ENCODE measurements around the gene RC3H2.
"Not testable (repeated sequence)": the region's sequence is repeated elsewhere in the genome, so short reads cannot be mapped to it uniquely, and the experiment has no call there.

The RC3H2 gene

DNA sequence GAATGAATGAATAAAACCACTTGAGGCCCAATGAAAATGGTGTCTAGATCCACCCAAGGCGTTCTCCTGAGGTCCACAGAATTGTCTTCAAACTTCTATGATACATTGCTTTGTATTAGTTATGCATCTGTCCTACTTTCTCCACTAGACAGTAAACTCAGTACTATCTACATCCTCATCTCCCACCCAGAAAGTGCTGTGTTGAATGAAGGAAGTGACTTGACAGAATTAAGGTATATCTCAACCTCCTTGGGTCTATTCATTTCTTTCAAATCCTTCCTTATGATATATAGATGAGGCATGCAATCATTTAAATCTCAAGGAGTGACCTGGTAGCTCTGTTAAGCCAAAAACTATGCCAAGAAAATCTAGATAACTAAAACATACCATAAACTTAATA, 61.0 kb downstream of the RC3H2 start:
- no peak for DNase-seq

DNA sequence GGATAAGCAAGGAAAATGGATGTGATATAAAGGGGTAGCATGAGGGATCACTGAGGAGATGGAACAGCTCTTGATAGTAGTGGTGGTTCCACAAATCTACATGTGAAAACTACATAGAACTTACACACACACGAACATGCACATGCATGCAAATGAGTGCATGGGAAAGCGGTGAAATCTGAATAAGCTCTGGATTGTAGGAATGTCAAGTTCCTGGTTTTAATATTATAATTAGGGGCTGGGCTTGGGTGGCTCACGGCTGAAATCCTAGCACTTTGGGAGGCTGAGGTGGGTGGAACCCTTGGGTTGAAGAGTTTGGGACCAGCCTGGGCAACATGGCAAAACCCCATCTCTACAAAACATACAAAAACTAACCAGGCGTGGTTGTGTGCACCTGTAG, 63.7 kb downstream of the RC3H2 start:
- no peak for DNase-seq

GRCh38 chr9:122838441-122838840, 66.7 kb downstream of the RC3H2 start:
- not testable (repeated sequence) for DNase-seq

DNA sequence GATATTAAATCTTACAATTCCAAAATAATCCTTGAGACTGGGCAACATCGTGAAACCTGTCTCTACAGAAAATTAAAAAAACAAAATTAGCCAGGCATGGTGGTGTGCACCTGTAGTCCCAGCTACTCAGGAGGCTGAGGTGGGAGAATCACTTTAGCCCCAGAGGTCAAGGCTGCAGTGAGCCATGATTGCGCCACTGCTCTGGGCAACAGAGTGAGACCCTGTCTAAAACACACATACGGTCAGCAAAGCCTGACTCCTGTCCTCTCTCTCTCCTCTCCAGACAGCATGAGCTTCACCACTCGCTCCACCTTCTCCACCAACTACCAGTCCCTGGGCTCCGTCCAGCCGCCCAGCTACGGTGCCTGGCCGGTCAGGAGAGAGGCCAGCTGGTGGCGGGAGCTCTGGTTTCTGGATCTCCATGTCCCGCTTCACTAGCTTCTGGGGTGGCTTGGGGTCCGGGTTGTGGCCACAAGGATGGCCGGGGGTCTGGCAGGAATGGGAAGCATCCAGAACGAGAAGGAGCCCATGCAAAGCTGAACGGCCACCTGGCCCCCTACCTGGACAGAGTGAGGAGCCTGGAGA, 67.8 kb downstream of the RC3H2 start:
- DNase-seq: no peak

- DNase-seq: no peak
Observed at GRCh38 chr9:122835313-122835731, 69.8 kb downstream of the RC3H2 start.

GRCh38 chr9:122832194-122832593, 73.0 kb downstream of the RC3H2 start:
- DNase-seq: no peak

DNA sequence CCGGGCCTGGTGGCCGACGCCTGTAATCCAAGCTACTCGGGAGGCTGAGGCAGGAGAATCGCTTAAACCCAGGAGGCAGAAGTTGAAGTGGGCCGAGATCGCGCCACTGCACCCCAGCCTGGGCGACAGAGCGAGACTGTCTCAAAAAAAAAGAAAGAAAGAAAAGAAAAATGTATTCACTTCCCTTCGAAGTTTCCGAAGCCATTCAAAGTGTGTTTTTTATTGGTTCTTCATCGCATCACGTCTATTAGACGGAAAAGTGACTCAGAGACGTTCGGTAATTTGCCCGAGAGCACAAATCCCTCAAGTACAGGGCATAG, 76.2 kb downstream of the RC3H2 start:
- not testable (repeated sequence) for DNase-seq

- no peak for DNase-seq
Observed at GRCh38 chr9:122827761-122828093, 77.4 kb downstream of the RC3H2 start.

DNA sequence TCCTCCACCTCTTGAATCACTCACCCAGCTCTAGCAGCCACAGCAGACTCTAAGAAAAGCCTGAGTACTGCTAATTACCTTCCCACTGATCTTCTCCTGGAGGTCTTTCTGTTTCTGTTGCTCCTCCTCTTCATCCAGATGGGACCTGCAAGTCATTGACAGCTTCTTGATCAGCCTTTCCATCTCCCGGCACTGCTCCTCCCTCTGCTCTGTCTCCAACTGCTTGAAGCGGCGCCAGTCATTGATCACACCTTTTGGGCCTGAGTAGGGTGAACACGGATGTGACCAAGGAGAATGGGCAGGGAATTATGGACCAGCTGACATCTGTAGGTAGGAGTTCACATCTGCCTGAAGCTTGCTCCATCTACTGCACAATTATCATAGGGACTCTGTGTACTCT, 82.2 kb downstream of the RC3H2 start:
- no peak for DNase-seq

GRCh38 chr9:122822056-122822455, 83.1 kb downstream of the RC3H2 start:
- DNase-seq: no peak

DNA sequence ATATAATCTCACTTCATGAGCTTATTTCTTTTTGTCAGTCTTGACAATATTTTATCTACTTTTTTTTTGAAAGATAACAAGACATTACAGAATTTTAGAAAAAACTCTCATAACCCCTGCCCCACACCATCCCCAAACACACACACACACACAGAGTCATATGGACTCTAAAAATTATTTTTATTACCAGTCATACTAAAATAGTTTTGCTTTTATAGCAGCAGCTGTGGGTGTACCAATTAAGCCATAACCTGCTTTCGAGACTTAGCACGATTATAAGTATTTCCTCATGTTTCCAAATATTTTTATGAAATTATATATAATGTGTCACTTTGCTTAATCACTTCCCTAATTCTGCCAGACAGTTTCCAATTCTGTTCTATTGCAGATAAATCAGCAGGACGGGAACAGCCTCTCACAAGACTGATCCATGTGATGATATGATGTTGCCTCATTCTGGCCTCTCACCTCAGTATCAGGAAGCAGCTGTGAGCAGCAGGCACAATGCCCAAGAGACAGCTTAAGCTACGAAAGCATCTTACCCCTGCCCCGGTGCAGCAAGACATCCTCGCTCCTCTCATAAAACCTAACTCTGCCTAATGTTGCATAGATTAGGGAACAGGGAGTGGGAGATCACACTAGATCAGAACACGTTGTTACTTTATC, 83.7 kb downstream of the RC3H2 start:
- DNase-seq: no peak

GRCh38 chr9:122820490-122820845, 84.7 kb downstream of the RC3H2 start:
- no peak for DNase-seq

GRCh38 chr9:122819791-122820489, 85.2 kb downstream of the RC3H2 start:
- no peak for DNase-seq

- DNase-seq: no peak
Observed at GRCh38 chr9:122819326-122819725, 85.8 kb downstream of the RC3H2 start.

DNA sequence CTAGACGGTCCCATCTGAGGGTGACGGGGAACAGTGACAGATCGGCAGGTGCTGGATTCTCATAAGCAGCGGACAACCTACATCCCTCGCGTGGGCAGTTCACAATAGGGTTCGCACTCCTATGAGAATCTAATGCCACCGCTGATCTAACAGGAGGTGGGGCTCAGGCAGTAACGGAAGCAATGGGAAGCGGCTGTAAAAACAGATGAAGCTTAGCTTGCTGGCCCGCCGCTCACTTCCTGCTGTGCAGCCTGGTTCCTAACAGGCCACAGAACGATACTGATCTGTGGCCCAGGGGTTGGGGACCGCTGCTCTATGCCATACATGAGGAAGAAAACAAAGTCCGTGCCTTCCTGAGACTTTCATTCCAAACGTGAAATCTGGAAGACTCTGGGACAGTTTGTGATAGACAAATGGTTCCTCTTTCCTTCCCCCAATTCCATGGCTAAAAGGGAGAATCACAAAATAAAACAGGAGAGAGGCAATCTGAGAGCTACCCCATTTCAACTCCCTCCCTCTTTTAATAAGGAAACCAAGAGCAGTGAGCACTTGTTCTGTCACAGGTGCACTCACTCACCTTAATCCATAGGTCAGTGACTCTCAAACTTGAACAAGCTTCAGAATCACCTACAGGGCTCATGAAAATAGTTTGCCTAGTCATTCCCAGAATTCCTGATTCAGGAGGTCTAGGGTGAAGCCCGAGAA, 88.8 kb downstream of the RC3H2 start:
- peak; percentile 21 for DNase-seq

DNA sequence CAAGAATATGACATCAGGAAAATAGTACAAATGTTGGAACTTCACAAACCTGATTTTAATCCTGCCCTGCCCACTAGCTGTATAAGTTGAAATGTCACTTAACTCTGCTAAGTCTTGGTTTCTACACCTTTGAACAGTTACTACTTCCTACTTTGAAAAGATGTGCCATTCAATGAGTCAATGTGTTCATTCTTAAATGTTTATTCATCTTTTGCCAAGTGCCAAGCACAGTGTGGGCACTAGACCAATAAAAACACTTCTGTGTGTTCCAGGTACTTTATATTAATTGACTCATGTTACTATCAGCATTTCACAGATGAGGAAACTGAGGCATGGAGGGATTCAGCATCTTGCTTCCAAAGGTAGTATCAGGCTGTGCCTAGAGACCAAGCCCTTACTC, 89.6 kb downstream of the RC3H2 start:
- DNase-seq: no peak

DNA sequence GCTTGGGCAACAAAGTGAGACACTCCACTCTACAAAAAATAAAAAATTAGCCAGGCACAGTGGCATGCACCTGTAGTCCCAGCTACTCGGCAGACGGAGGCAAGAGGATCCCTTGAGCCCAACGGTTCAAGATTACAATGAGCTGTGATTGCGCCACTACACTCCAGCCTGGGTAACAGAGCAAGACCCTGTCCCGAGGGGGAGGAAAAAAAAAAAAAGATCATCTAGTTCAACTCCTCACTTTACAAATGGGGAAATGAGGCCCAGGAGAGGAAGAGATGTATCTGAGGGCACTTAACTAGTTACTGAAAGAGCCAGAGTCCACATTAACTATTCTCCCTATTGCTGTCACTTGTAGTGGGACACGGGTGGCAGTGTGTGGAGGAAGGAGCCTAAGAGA, 90.6 kb downstream of the RC3H2 start:
- DNase-seq: no peak

GRCh38 chr9:122812736-122813135, 92.4 kb downstream of the RC3H2 start:
- no peak for DNase-seq

GRCh38 chr9:122810306-122810946, 94.7 kb downstream of the RC3H2 start:
- DNase-seq: peak; percentile 66

DNA sequence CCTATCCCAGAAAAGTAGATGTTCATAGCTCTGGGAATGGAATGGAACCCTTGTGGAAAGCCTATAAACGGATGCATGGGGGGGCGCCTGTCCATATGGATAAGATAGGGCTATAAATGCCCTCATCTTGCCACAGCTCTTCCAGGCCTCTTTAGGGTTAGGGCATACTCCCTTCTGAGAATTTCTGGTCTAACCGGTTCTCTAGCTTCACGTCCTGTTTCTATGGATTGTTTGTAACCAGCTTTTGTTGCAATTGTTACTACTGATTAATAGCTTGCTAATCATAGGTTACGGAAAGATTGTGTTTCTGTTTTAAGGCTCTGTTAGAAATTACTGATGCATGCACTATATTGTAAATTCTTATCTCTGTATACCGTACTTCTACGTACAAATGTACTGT, 95.9 kb downstream of the RC3H2 start:
- not testable (repeated sequence) for DNase-seq

DNA sequence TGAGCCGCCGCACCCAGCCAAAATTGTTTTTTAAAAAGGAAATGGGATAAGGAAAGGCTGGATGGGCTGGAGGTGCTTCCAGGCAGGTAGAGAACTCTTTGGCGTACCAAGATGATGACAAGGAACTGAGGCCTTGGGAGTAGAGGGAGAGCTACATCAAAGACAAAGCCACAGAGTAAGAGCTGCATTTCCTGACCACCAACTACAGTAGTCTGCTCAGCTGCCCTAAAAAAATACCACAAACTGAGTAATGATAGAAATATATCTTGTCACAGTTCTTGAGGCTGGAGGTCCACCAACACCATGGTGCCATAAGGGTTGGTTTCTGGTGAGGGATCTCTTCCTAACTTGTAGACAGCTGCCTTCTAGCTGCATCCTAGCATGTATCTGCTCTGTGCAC, 97.0 kb downstream of the RC3H2 start:
- no peak for DNase-seq

DNA sequence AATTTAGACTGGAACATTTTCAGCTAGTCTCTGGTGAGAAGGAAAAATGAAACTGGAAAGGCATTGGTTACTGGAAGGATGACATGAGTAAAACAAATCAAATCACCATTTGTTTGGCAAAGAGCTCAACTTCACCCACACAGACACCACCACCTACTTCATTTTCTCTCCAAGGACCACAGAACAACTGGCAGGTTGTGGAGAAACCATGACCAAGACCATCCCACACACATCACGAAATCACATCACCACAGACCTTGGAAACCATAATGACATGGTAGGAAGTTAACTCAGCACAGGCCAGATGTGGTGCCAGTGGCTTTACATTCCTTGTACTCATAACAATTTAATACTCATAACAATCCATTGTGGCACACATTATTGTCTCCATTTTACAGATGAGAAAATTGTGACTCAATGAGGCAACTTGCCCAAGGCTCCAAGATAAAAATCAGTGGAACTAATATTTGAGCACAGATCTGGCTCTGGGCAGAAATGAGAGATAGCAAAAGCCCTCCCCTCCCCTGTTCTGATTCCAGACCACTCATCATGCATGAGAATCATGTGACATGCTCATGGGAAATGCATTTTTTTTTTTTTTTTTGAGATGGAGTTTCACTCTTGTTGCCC, 97.8 kb downstream of the RC3H2 start:
- DNase-seq: no peak

DNA sequence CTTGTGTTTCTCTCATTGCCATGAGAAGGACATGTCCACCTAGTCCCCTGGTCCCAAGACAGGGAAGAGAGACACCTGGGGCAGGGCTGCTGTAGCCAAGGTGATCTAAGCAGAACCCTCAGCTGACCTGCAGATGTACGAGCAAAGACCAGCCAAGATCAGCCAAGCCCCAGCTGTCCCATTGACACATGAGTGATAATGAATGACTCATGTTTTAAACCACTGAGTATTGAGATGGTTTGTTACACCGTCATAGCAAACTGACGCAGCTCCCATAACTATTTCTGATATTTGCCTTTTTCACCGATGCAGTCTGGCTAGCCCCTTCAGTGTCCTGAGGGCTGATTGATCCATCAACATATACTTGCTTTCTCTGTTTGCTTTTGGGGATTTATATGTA, 98.5 kb downstream of the RC3H2 start:
- DNase-seq: no peak

All from activated T-cell treated with anti-CD3 and anti-CD28 coated beads for 4 hours (primary cell).